HEK293 (cell line): ENCODE data around the gene SNTG2.

Source experiments
- CTCF ChIA-PET: fragments of 350-600 bp; formaldehyde crosslinking; extraction: SDS; loops from one replicate; lab custom pipeline; 2021; ENCODE audit warnings: antibody characterized with exemption; lab: Yijun Ruan, JAX
- POLR2A ChIA-PET: fragments of 300-600 bp; formaldehyde crosslinking; extraction: SDS; loops from one replicate; lab custom pipeline; 2020; ENCODE audit warnings: antibody characterized with exemption, inconsistent platforms; lab: Yijun Ruan, JAX
- H3K27ac ChIP-seq: fragments of 200-500 bp; sonication (Bioruptor generic); 2 replicates; pipeline ENCODE4 v1.5.1; 2014; ENCODE audit warnings: low read depth, low read length, control low read depth, inconsistent platforms; ENCODE audit errors: extremely low read depth
- H3K36me3 ChIP-seq, 2 experiments: fragments of 200-500 bp in 1 of 2; sonication (Bioruptor generic) in 1 of 2; 1 replicate in 1 of 2; 2 replicates in 1 of 2; pipeline ENCODE4 v1.5.1; 2014 to 2017; ENCODE audit warnings: inconsistent platforms in 2 of 2, low read length in 2 of 2; ENCODE audit not compliant: control insufficient read depth in 2 of 2, insufficient read depth in 1 of 2
- H3K4me1 ChIP-seq: fragments of 200-500 bp; sonication (Bioruptor generic); 2 replicates; pipeline ENCODE4 v1.5.1; 2014; ENCODE audit warnings: mild to moderate bottlenecking, low read length, inconsistent platforms; ENCODE audit not compliant: control insufficient read depth, insufficient read depth
- H3K4me3 ChIP-seq: 2 replicates; pipeline ENCODE4 v1.5.1; 2011; ENCODE audit warnings: low read depth, mild to moderate bottlenecking, control low read depth, low read length, moderate library complexity
- H3K9me3 ChIP-seq: fragments of 200-500 bp; sonication (Bioruptor generic); 2 replicates; pipeline ENCODE4 v1.5.1; 2014; ENCODE audit warnings: low read depth, low read length, inconsistent platforms; ENCODE audit not compliant: control insufficient read depth, insufficient read depth
- SP2 ChIP-seq: fragments of 450-650 bp; formaldehyde crosslinking; IDR thresholded peaks from 2 replicates; pipeline ENCODE4 v1.5.1; 2016; ENCODE audit warnings: missing biosample characterization, missing genetic modification characterization
- YY1 ChIP-seq: fragments of 450-650 bp; formaldehyde crosslinking; IDR thresholded peaks from 2 replicates; pipeline ENCODE4 v1.5.1; 2018; ENCODE audit warnings: missing biosample characterization, missing genetic modification characterization
- ZBTB11 ChIP-seq: fragments of 450-650 bp; formaldehyde crosslinking; conservative IDR thresholded peaks from 2 replicates; pipeline ENCODE4 v1.5.1; 2016; ENCODE audit warnings: low read depth, missing biosample characterization, missing genetic modification characterization
- ZBTB7A ChIP-seq: fragments of 450-650 bp; formaldehyde crosslinking; IDR thresholded peaks from 2 replicates; pipeline ENCODE4 v1.5.1; 2016; ENCODE audit warnings: low read depth, missing biosample characterization, missing genetic modification characterization
- ZEB2 ChIP-seq: fragments of 450-650 bp; formaldehyde crosslinking; IDR thresholded peaks from 2 replicates; pipeline ENCODE4 v1.5.1; 2016; ENCODE audit warnings: missing biosample characterization, missing genetic modification characterization
- ZFP37 ChIP-seq: fragments of 450-650 bp; formaldehyde crosslinking; IDR thresholded peaks from 2 replicates; pipeline ENCODE4 v1.5.1; 2016; ENCODE audit warnings: missing biosample characterization, missing genetic modification characterization
- ZNF121 ChIP-seq: fragments of 450-650 bp; formaldehyde crosslinking; IDR thresholded peaks from 2 replicates; pipeline ENCODE4 v1.5.1; 2016; ENCODE audit warnings: missing biosample characterization, missing genetic modification characterization
- ZNF157 ChIP-seq: fragments of 450-650 bp; formaldehyde crosslinking; IDR thresholded peaks from 2 replicates; pipeline ENCODE4 v1.5.1; 2016; ENCODE audit warnings: missing biosample characterization, missing genetic modification characterization
- ZNF248 ChIP-seq: fragments of 450-650 bp; formaldehyde crosslinking; IDR thresholded peaks from 2 replicates; pipeline ENCODE4 v1.5.1; 2017; ENCODE audit warnings: missing biosample characterization, missing genetic modification characterization
- ZNF416 ChIP-seq: fragments of 450-650 bp; formaldehyde crosslinking; IDR thresholded peaks from 2 replicates; pipeline ENCODE4 v1.5.1; 2016; ENCODE audit warnings: missing biosample characterization, missing genetic modification characterization
- ZNF521 ChIP-seq: fragments of 450-650 bp; formaldehyde crosslinking; IDR thresholded peaks from 2 replicates; pipeline ENCODE4 v1.5.1; 2017; ENCODE audit warnings: missing biosample characterization, mild to moderate bottlenecking, missing genetic modification characterization
- ZNF560 ChIP-seq: fragments of 450-650 bp; formaldehyde crosslinking; IDR thresholded peaks from 2 replicates; pipeline ENCODE4 v1.5.1; 2017; ENCODE audit warnings: missing biosample characterization, missing genetic modification characterization, borderline replicate concordance
- ZNF596 ChIP-seq: fragments of 450-650 bp; IDR thresholded peaks from 2 replicates; pipeline ENCODE4 v1.5.0; 2018; ENCODE audit warnings: missing biosample characterization, mild to moderate bottlenecking, missing genetic modification characterization, moderate library complexity
- ZNF610 ChIP-seq: fragments of 450-650 bp; formaldehyde crosslinking; IDR thresholded peaks from 2 replicates; pipeline ENCODE4 v1.5.1; 2016; ENCODE audit warnings: missing biosample characterization, missing genetic modification characterization, borderline replicate concordance
- ZNF629 ChIP-seq: fragments of 450-650 bp; formaldehyde crosslinking; IDR thresholded peaks from 2 replicates; pipeline ENCODE4 v1.5.1; 2017; ENCODE audit warnings: missing biosample characterization, missing genetic modification characterization
- ZNF658 ChIP-seq: fragments of 450-650 bp; formaldehyde crosslinking; IDR thresholded peaks from 2 replicates; pipeline ENCODE4; 2016; ENCODE audit warnings: missing biosample characterization, missing genetic modification characterization
- ZNF664 ChIP-seq: fragments of 450-650 bp; formaldehyde crosslinking; IDR thresholded peaks from 2 replicates; pipeline ENCODE4 v1.5.1; 2016; ENCODE audit warnings: missing biosample characterization, missing genetic modification characterization
- ZNF785 ChIP-seq: fragments of 450-650 bp; formaldehyde crosslinking; IDR thresholded peaks from 2 replicates; pipeline ENCODE4 v1.5.1; 2016; ENCODE audit warnings: missing biosample characterization, missing genetic modification characterization
- ZSCAN30 ChIP-seq: fragments of 450-650 bp; IDR thresholded peaks from 2 replicates; pipeline ENCODE4 v1.5.1; 2018; ENCODE audit warnings: missing biosample characterization, mild to moderate bottlenecking, missing genetic modification characterization, moderate library complexity
- TF ChIP-seq, protein P1 (sequence below): fragments of 450-650 bp; formaldehyde crosslinking; IDR thresholded peaks from 2 replicates; pipeline ENCODE4 v1.5.1; 2017; ENCODE audit warnings: missing biosample characterization, mild to moderate bottlenecking, missing genetic modification characterization, moderate library complexity
- TF ChIP-seq, protein P2 (sequence below): fragments of 450-650 bp; formaldehyde crosslinking; IDR thresholded peaks from 2 replicates; pipeline ENCODE4 v1.5.1; 2016; ENCODE audit warnings: missing biosample characterization, missing genetic modification characterization

SNTG2 gene

GRCh38 chr2:1125217-1125616 is 174.6 kb downstream of the SNTG2 start:
- CTCF ChIA-PET, result interaction anchor here (0.6 to 1.5 kb wide), 2 partner anchors 9 to 15 kb away, joined by 3 to 7 read pairs; no protein-coding TSS in a partner anchor
- H3K4me3 ChIP-seq, result no peak overlapping the region
- H3K27ac ChIP-seq, result no peak overlapping the region
- no peaks in the 10 kb centered on the region for H3K4me1 ChIP-seq
- no peaks in the 10 kb centered on the region for H3K9me3 ChIP-seq
- POLR2A ChIA-PET, result no interaction called here
- TF ChIP-seq ZNF248 (tag by site-specific recombination) (no peak), ZBTB7A (tag by site-specific recombination) (no peak), ZNF121 (tag by site-specific recombination) (no peak), YY1 (tag by site-specific recombination) (no peak), ZEB2 (tag by site-specific recombination) (no peak), ZNF629 (no peak), ZNF416 (no peak)
- TF ChIP-seq, protein P1, sequence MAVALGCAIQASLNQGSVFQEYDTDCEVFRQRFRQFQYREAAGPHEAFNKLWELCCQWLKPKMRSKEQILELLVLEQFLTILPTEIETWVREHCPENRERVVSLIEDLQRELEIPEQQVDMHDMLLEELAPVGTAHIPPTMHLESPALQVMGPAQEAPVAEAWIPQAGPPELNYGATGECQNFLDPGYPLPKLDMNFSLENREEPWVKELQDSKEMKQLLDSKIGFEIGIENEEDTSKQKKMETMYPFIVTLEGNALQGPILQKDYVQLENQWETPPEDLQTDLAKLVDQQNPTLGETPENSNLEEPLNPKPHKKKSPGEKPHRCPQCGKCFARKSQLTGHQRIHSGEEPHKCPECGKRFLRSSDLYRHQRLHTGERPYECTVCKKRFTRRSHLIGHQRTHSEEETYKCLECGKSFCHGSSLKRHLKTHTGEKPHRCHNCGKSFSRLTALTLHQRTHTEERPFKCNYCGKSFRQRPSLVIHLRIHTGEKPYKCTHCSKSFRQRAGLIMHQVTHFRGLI (tag by site-specific recombination), result no peak
- no peaks in the 10 kb centered on the region for H3K36me3 ChIP-seq

GRCh38 chr2:1125633-1126370 is 175.2 kb downstream of the SNTG2 start:
- Histone ChIP-seq H3K27ac (no peak overlapping the region), H3K4me1 (no peaks in the 10 kb centered on the region), H3K9me3 (no peaks in the 10 kb centered on the region), H3K36me3 (no peaks in the 10 kb centered on the region), H3K4me3 (no peak overlapping the region)
- CTCF ChIA-PET, result interaction anchor here (1.5 kb wide), 1 partner anchor 15 kb away, joined by 7 read pairs; no protein-coding TSS in a partner anchor
- POLR2A ChIA-PET, result no interaction called here
- TF ChIP-seq ZNF785 (tag by site-specific recombination), result no peak
- TF ChIP-seq ZNF596, result no peak
- no peak for TF ChIP-seq SP2 (tag by site-specific recombination)
- no peak for TF ChIP-seq ZNF610 (tag by site-specific recombination)
- TF ChIP-seq, protein P1 (tag by site-specific recombination), result no peak
- no peak for TF ChIP-seq ZNF157
- no peak for TF ChIP-seq ZSCAN30 (tag by site-specific recombination)
- no peak for TF ChIP-seq ZNF664 (tag by site-specific recombination)
- TF ChIP-seq, protein P2, sequence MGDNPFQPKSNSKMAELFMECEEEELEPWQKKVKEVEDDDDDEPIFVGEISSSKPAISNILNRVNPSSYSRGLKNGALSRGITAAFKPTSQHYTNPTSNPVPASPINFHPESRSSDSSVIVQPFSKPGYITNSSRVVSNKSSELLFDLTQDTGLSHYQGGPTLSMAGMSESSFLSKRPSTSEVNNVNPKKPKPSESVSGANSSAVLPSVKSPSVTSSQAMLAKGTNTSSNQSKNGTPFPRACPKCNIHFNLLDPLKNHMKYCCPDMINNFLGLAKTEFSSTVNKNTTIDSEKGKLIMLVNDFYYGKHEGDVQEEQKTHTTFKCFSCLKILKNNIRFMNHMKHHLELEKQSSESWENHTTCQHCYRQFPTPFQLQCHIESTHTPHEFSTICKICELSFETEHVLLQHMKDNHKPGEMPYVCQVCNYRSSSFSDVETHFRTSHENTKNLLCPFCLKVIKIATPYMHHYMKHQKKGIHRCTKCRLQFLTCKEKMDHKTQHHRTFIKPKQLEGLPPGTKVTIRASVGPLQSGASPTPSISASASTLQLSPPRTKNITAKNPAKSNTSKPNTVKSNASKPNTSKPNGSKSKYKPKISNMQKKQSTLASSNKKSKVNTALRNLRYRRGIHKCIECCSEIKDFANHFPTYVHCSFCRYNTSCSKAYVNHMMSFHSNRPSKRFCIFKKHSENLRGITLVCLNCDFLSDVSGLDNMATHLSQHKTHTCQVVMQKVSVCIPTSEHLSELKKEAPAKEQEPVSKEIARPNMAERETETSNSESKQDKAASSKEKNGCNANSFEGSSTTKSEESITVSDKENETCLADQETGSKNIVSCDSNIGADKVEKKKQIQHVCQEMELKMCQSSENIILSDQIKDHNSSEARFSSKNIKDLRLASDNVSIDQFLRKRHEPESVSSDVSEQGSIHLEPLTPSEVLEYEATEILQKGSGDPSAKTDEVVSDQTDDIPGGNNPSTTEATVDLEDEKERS (tag by site-specific recombination), result no peak
- TF ChIP-seq ZBTB11 (tag by site-specific recombination), result no peak
- no peak for TF ChIP-seq ZNF560 (tag by site-specific recombination)
- no peak for TF ChIP-seq ZFP37 (tag by site-specific recombination)
- no peak for TF ChIP-seq ZNF521 (tag by site-specific recombination)
- TF ChIP-seq ZNF658 (tag by site-specific recombination), result no peak
